OCI-LY1 (cell line): ENCODE results near the gene SLC38A6.

Experiments
- H2AFZ ChIP-seq: fragments of 200-600 bp; sonication (generic), shearing (Covaris generic); 2 replicates; pipeline ENCODE4 v1.6.0; 2014; ENCODE audit warnings: antibody characterized with exemption, mild to moderate bottlenecking, low read length
- H3F3A ChIP-seq: fragments of 200-600 bp; sonication (generic), shearing (Covaris generic); 2 replicates; pipeline ENCODE4 v1.6.0; 2014; ENCODE audit warnings: mild to moderate bottlenecking, antibody characterized with exemption, low read length, moderate library complexity; ENCODE audit not compliant: insufficient read depth
- H3K27ac ChIP-seq: fragments of 200-600 bp; sonication (generic); 2 replicates; pipeline ENCODE4 v1.5.1; 2014; ENCODE audit warnings: low read length, mixed run types, mild to moderate bottlenecking, low read depth; ENCODE audit not compliant: poor library complexity, severe bottlenecking
- H3K27me3 ChIP-seq: fragments of 200-600 bp; sonication (generic); 2 replicates; pipeline ENCODE4 v1.6.0; 2014; ENCODE audit warnings: antibody characterized with exemption, mild to moderate bottlenecking, low read length, moderate library complexity; ENCODE audit not compliant: insufficient read depth
- H3K36me3 ChIP-seq: fragments of 200-600 bp; sonication (generic); 2 replicates; pipeline ENCODE4 v1.6.1; 2014; ENCODE audit warnings: mild to moderate bottlenecking, antibody characterized with exemption, low read length, moderate library complexity, mixed read lengths; ENCODE audit not compliant: insufficient read depth
- H3K4me1 ChIP-seq: fragments of 200-600 bp; sonication (generic); 2 replicates; pipeline ENCODE4 v1.5.1; 2014; ENCODE audit warnings: mild to moderate bottlenecking, low read length, moderate library complexity; ENCODE audit not compliant: insufficient read depth, severe bottlenecking
- H3K4me2 ChIP-seq: fragments of 200-600 bp; sonication (generic), shearing (Covaris generic); 2 replicates; pipeline ENCODE4 v1.6.1; 2014; ENCODE audit warnings: low read length
- H3K4me3 ChIP-seq: fragments of 200-600 bp; sonication (generic); 2 replicates; pipeline ENCODE4 v1.5.1; 2014; ENCODE audit warnings: low read length, low read depth, mild to moderate bottlenecking, mixed read lengths; ENCODE audit not compliant: poor library complexity, severe bottlenecking
- H3K79me2 ChIP-seq: fragments of 200-600 bp; shearing (Covaris generic); 2 replicates; pipeline ENCODE4 v1.6.1; 2016; ENCODE audit warnings: mixed run types, low read length, mixed read lengths; ENCODE audit not compliant: insufficient read depth
- H3K9ac ChIP-seq: fragments of 200-600 bp; sonication (generic), shearing (Covaris generic); 2 replicates; pipeline ENCODE4 v1.6.1; 2014; ENCODE audit warnings: mild to moderate bottlenecking, low read length, mixed read lengths
- H3K9me2 ChIP-seq: fragments of 200-600 bp; sonication (generic), shearing (Covaris generic); 2 replicates; pipeline ENCODE4 v1.6.1; 2014; ENCODE audit warnings: low read depth, mild to moderate bottlenecking, low read length, mixed read lengths
- H3K9me3 ChIP-seq: fragments of 200-600 bp; shearing (Covaris generic); 2 replicates; pipeline ENCODE4 v1.6.1; 2014; ENCODE audit warnings: low read length, mixed read lengths
- H4K20me1 ChIP-seq: fragments of 200-600 bp; sonication (generic), shearing (Covaris generic); 2 replicates; pipeline ENCODE4 v1.6.0; 2016; ENCODE audit warnings: mild to moderate bottlenecking, low read length; ENCODE audit not compliant: insufficient read depth
- CTCF ChIP-seq: fragments of 200-600 bp; sonication (generic), shearing (Covaris generic); IDR thresholded peaks from 2 replicates; pipeline ENCODE4 v1.5.1; 2017; ENCODE audit warnings: mild to moderate bottlenecking, antibody characterized with exemption, low read length, moderate library complexity, mixed read lengths
- EZH2 ChIP-seq: fragments of 200-600 bp; sonication (generic), shearing (Covaris generic); IDR thresholded peaks from 2 replicates; pipeline ENCODE4 v1.8.0; 2017; ENCODE audit warnings: borderline replicate concordance, mixed run types, mild to moderate bottlenecking, antibody characterized with exemption, low read length, moderate library complexity, mixed read lengths

SLC38A6 gene

GRCh38 chr14:60943637-60944032 lies 37.4 kb upstream of the SLC38A6 start:
- H3K9me2 ChIP-seq: no peaks in the 10 kb centered on the region
- no peaks in the 10 kb centered on the region; the same call in 1 of the 2 replicates for H3F3A ChIP-seq
- no peaks in the 10 kb centered on the region for H4K20me1 ChIP-seq
- no peaks in the 10 kb centered on the region for H3K4me1 ChIP-seq
- H3K4me3 ChIP-seq: no peak overlapping the region
- no peaks in the 10 kb centered on the region for H3K9me3 ChIP-seq
- no peak overlapping the region for H3K27ac ChIP-seq
- H3K4me2 ChIP-seq: no peak overlapping the region
- no peaks in the 10 kb centered on the region for H3K36me3 ChIP-seq
- H3K79me2 ChIP-seq: no peaks in the 10 kb centered on the region
- H2AFZ ChIP-seq: no peak overlapping the region
- TF ChIP-seq CTCF: no peak
- TF ChIP-seq EZH2: no peak
- no peaks in the 10 kb centered on the region for H3K27me3 ChIP-seq
- H3K9ac ChIP-seq: no peak overlapping the region

DNA sequence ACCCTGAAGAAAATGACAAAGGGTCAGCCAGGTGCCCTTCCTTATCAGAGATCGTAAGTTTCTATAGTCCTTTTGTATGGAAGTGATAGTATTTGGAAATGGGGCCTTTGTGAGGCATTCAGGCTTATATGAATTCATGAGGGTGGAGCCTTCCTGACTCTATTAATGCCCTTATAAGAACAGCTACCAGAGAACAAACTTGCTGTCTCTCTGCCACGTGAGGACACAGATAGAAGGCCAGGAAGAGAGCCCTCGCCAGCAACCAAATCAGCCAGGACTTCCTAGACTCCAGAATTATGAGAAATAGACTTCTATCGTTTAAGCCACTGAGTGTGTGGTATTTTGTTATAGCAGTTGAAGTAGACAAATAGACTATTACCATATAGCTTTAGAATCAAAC lies 36.8 kb upstream of the SLC38A6 start:
- H2AFZ ChIP-seq: no peak overlapping the region
- H3K9me2 ChIP-seq: no peaks in the 10 kb centered on the region
- H3K27ac ChIP-seq: no peak overlapping the region
- no peaks in the 10 kb centered on the region for H3K4me1 ChIP-seq
- H3K4me2 ChIP-seq: no peak overlapping the region
- no peak overlapping the region for H3K9ac ChIP-seq
- no peaks in the 10 kb centered on the region for H3K9me3 ChIP-seq
- no peaks in the 10 kb centered on the region for H3K36me3 ChIP-seq
- TF ChIP-seq EZH2 (no peak), CTCF (no peak)
- no peaks in the 10 kb centered on the region for H3K79me2 ChIP-seq
- H3F3A ChIP-seq: no peaks in the 10 kb centered on the region; the same call in 1 of the 2 replicates
- H3K4me3 ChIP-seq: no peak overlapping the region
- no peaks in the 10 kb centered on the region for H3K27me3 ChIP-seq
- H4K20me1 ChIP-seq: no peaks in the 10 kb centered on the region

GRCh38 chr14:60945984-60946383 lies 35.1 kb upstream of the SLC38A6 start:
- Histone ChIP-seq H3K9me2 (no peaks in the 10 kb centered on the region), H4K20me1 (no peaks in the 10 kb centered on the region), H3K36me3 (no peaks in the 10 kb centered on the region), H3K27ac (no peak overlapping the region), H3K27me3 (no peaks in the 10 kb centered on the region), H3K4me3 (no peak overlapping the region), H3K9me3 (no peaks in the 10 kb centered on the region), H2AFZ (no peak overlapping the region), H3K4me2 (no peak overlapping the region), H3K79me2 (no peaks in the 10 kb centered on the region), H3F3A (no peaks in the 10 kb centered on the region; the same call in 1 of the 2 replicates), H3K4me1 (no peaks in the 10 kb centered on the region), H3K9ac (no peak overlapping the region)
- no peak for TF ChIP-seq EZH2
- TF ChIP-seq CTCF: no peak
